Spleen (tissue), 7 donors: Measurements from ENCODE around the gene DMRTC2.

Experiments
- CTCF ChIP-seq, 11 experiments: fragments of 200-600 bp in 7 of 11; fragments of 450-650 bp in 4 of 11; sonication (generic) in 4 of 11; IDR thresholded peaks in 8 of 11; conservative IDR thresholded peaks in 3 of 11; 1 replicate in 7 of 11; 2 replicates in 4 of 11; pipeline versions ENCODE4 v1.4.0 to v1.8.0; 2016 to 2021; ENCODE audit warnings: antibody characterized with exemption in 11 of 11, inconsistent platforms in 4 of 11, mild to moderate bottlenecking in 1 of 11
- POLR2A ChIP-seq, 3 donors: fragments of 450-650 bp; IDR thresholded peaks; one replicate each; pipeline ENCODE4 v1.5.1; 2017; ENCODE audit warnings: antibody characterized with exemption in 3 of 3, mild to moderate bottlenecking in 1 of 3
- donor health status: DM: no; HTN: no; CAD: no; lungs with moderate emphysema.
- donor health status: DM: no; HTN: no; CAD: no.
- donor health status: DM: no; HTN: no; CAD: no.

GRCh38 chr19:41887711-41888382 is 43.0 kb downstream of the DMRTC2 start:
- TF ChIP-seq CTCF (IDR thresholded peaks at IDR 0.05 in 8 of 11, conservative IDR thresholded peaks at IDR 0.05 in 3 of 11) (peak in 7 of 11 experiments; percentile 22 to 56 (median 44)), POLR2A (IDR thresholded peaks at IDR 0.05) (no peak)
